Panc1 (cell line): Measurements from ENCODE around the gene PLCH2. TPM values are rescaled to one million over a fixed set of nuclear protein-coding genes. Genes with fewer than 3 reads are reported as not detected.

Experiments
- ATAC-seq: fragments of 200-7000 bp; cut with Tn5 transposase; 2 replicates; pipeline ENCODE4 v1.9.1; 2020; ENCODE audit warnings: mild to moderate bottlenecking, moderate library complexity
- BruUV-seq: library from RNA; stranded (reverse); fragments of 400-500 nt; replicated peaks from 2 replicates; lab custom pipeline; 2021; lab: Mats Ljungman, UMichigan
- CTCF ChIA-PET: fragments of 300-600 bp; sonication (Branson Sonifier 250); formaldehyde crosslinking; loops from one replicate; lab custom pipeline; 2022; ENCODE audit warnings: antibody characterized with exemption; lab: Charles Lee
- POLR2A ChIA-PET: fragments of 300-600 bp; sonication (Branson Sonifier 250); formaldehyde crosslinking; loops from one replicate; lab custom pipeline; 2022; ENCODE audit warnings: antibody characterized with exemption; lab: Charles Lee
- DNase-seq: peaks from one replicate; pipeline ENCODE4 v3.0.0-alpha.2; 2010; ENCODE audit warnings: low read depth, low spot score
- H3K27ac ChIP-seq: 2 replicates; pipeline ENCODE4 v1.5.1; 2011; ENCODE audit warnings: mild to moderate bottlenecking, low read length, inconsistent platforms
- H3K27me3 ChIP-seq: fragments of 200-500 bp; sonication (Bioruptor generic); 2 replicates; pipeline ENCODE4 v1.6.0; 2014; ENCODE audit warnings: low read length, inconsistent platforms; ENCODE audit not compliant: control insufficient read depth, insufficient read depth
- H3K36me3 ChIP-seq: fragments of 200-500 bp; sonication (Bioruptor generic); 2 replicates; pipeline ENCODE4 v1.5.1; 2014; ENCODE audit warnings: inconsistent platforms, mild to moderate bottlenecking, low read length, moderate library complexity; ENCODE audit not compliant: control insufficient read depth, insufficient read depth
- H3K4me1 ChIP-seq: 2 replicates; pipeline ENCODE4 v1.5.1; 2011; ENCODE audit warnings: inconsistent platforms, mild to moderate bottlenecking, low read length, moderate library complexity; ENCODE audit not compliant: control insufficient read depth, insufficient read depth
- H3K4me3 ChIP-seq, 2 experiments: 2 replicates each; pipeline ENCODE4 v1.5.1; 2011 to 2012; ENCODE audit warnings: low read depth in 2 of 2, low read length in 2 of 2, mild to moderate bottlenecking in 2 of 2, inconsistent platforms in 1 of 2, moderate library complexity in 1 of 2
- H3K9me3 ChIP-seq: fragments of 200-500 bp; sonication (Bioruptor generic); 2 replicates; pipeline ENCODE4 v1.5.1; 2014; ENCODE audit warnings: low read depth, mild to moderate bottlenecking, inconsistent platforms, low read length, moderate library complexity; ENCODE audit not compliant: control insufficient read depth, insufficient read depth
- POLR2AphosphoS5 ChIP-seq: IDR thresholded peaks from 2 replicates; pipeline ENCODE4 v1.6.1; 2012; ENCODE audit warnings: mild to moderate bottlenecking, low read depth, low read length, moderate library complexity
- REST ChIP-seq, 2 experiments: IDR thresholded peaks; 2 replicates each; pipeline ENCODE4 v1.6.1; 2011 to 2012; ENCODE audit warnings: low read depth in 2 of 2, control low read depth in 1 of 2, low read length in 1 of 2, mild to moderate bottlenecking in 1 of 2, moderate library complexity in 1 of 2; ENCODE audit not compliant: insufficient read depth in 1 of 2
- SIN3A ChIP-seq: IDR thresholded peaks from 2 replicates; pipeline ENCODE4 v1.6.1; 2012; ENCODE audit warnings: low read depth, mild to moderate bottlenecking, low read length, moderate library complexity, borderline replicate concordance; ENCODE audit not compliant: insufficient read depth
- TCF7L2 ChIP-seq: IDR thresholded peaks from 2 replicates; pipeline ENCODE4 v1.6.1; 2011; ENCODE audit warnings: mild to moderate bottlenecking, low read depth, low read length, inconsistent platforms
- in situ Hi-C: cut with HindIII; loops from 2 replicates; pipeline ENCODE4 v1.10.0; 2016; ENCODE audit warnings: low sequenced_read_pairs, low pct_unique_long_range_greater_than_20kb
- intact Hi-C: fragments of 100-400 bp; cut with micrococcal nuclease; formaldehyde crosslinking; loops from one replicate; pipeline ENCODE4 v1.10.0; 2022; ENCODE audit not compliant: unreplicated experiment
- total RNA-seq: library from RNA; stranded (reverse); gene quantifications from one replicate; pipeline ENCODE4 v1.2.1, GENCODE V29; 2021; ENCODE audit not compliant: unreplicated experiment
- TF ChIP-seq, protein P1 (sequence below): fragments of 450-650 bp; IDR thresholded peaks from 2 replicates; pipeline ENCODE4 v1.5.1; 2017; ENCODE audit warnings: mild to moderate bottlenecking

Gene PLCH2
- total RNA-seq, 1 experiment from 2014 or later, result 41.2 TPM

DNA sequence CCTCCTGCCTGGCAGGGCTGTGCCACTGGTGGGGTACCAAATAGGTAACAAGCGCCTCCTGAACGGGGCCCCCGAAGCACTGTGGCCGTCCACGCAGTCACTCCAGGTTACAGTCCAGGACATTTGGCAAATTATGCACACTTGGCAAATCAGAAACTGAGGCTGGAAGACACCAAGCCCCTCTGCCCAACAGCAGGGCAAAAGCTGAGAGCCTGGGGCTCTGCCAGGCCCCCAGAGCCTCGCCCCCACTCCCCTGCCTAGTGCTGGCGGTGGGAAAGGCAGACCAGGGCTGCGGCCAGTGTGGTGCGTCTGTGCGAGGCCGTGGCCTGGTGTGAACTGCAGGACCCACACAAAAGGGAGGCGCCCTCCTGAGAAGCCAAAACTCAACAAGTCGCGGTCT is 40.9 kb downstream of the PLCH2 start:
- no peaks in the 10 kb centered on the region for H3K4me1 ChIP-seq
- no peaks in the 10 kb centered on the region for H3K27me3 ChIP-seq
- H3K4me3 ChIP-seq, result no peak overlapping the region
- ChIA-PET CTCF (no interaction called here), POLR2A (no interaction called here)
- no TSS peak for BruUV-seq
- no peak overlapping the region for H3K27ac ChIP-seq
- intact Hi-C loops, result no loop called here
- no peaks in the 10 kb centered on the region for H3K9me3 ChIP-seq
- peaks cover 3% of the 10 kb centered on the region for H3K36me3 ChIP-seq
- TF ChIP-seq TCF7L2 (no peak), POLR2AphosphoS5 (no peak), REST (IDR thresholded peaks at IDR 0.05; ENCODE audit: insufficient read depth in 1 of 2, low read depth in 2 of 2, low read length in 1 of 2) (no peak), SIN3A (no peak)
- TF ChIP-seq, protein P1, sequence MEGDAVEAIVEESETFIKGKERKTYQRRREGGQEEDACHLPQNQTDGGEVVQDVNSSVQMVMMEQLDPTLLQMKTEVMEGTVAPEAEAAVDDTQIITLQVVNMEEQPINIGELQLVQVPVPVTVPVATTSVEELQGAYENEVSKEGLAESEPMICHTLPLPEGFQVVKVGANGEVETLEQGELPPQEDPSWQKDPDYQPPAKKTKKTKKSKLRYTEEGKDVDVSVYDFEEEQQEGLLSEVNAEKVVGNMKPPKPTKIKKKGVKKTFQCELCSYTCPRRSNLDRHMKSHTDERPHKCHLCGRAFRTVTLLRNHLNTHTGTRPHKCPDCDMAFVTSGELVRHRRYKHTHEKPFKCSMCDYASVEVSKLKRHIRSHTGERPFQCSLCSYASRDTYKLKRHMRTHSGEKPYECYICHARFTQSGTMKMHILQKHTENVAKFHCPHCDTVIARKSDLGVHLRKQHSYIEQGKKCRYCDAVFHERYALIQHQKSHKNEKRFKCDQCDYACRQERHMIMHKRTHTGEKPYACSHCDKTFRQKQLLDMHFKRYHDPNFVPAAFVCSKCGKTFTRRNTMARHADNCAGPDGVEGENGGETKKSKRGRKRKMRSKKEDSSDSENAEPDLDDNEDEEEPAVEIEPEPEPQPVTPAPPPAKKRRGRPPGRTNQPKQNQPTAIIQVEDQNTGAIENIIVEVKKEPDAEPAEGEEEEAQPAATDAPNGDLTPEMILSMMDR, result no peak
- in situ Hi-C loops, result no loop called here
- ATAC-seq (no peak), DNase-seq (no peak)

DNA sequence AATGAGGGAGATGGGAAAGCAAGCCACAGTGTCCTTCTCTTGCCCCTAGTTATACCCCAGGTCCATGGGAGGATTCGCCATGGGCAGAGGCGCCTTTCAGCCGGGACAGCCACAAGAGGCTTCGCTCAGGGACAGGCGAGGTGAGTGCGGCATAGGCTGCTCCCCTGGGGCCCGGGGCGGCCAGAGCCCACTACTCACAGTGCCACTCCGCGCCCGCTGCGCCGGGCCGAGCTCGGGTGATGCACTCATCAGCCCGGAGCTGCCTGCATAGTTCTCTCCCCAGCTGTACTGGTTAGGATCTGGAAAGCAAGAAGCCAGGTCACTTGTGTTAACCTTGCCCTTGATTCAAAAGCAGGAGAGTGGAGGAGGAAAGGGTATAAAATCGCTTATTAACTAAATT is 41.9 kb downstream of the PLCH2 start:
- Histone ChIP-seq H3K4me3 (no peak overlapping the region), H3K9me3 (no peaks in the 10 kb centered on the region), H3K4me1 (peaks cover under 1% of the 10 kb centered on the region; the same call in 1 of the 2 replicates), H3K36me3 (peaks cover 3% of the 10 kb centered on the region), H3K27ac (no peak overlapping the region), H3K27me3 (no peaks in the 10 kb centered on the region)
- BruUV-seq, result no TSS peak
- DNase-seq, result no peak
- ChIA-PET CTCF (no interaction called here), POLR2A (interaction anchor here (0.5 kb wide), 1 partner anchor 9 kb away, joined by 5 read pairs; no protein-coding TSS in a partner anchor)
- no peak for TF ChIP-seq POLR2AphosphoS5
- TF ChIP-seq, protein P1, result no peak
- no peak for TF ChIP-seq REST (IDR thresholded peaks at IDR 0.05; ENCODE audit: insufficient read depth in 1 of 2, low read depth in 2 of 2, low read length in 1 of 2)
- intact Hi-C loops (no loop called here), in situ Hi-C loops (no loop called here)
- no peak for ATAC-seq
